Vagina (tissue), 2 donors: ENCODE data around the gene CSMD2.

ENCODE experiments used
- POLR2A ChIP-seq, 2 donors: fragments of 450-650 bp; IDR thresholded peaks; one replicate each; pipeline ENCODE4 v1.6.1; 2017; ENCODE audit warnings: antibody characterized with exemption in 2 of 2, mild to moderate bottlenecking in 2 of 2, moderate library complexity in 2 of 2
- TF ChIP-seq, protein P1 (sequence below), 3 experiments: fragments of 450-650 bp in 2 of 3; fragments of 200-600 bp in 1 of 3; sonication (generic) in 1 of 3; IDR thresholded peaks; one replicate each; pipeline ENCODE4 v1.5.1; 2017 to 2019; ENCODE audit warnings: antibody characterized with exemption in 3 of 3, mild to moderate bottlenecking in 2 of 3, moderate library complexity in 2 of 3

GRCh38 chr1:33872275-33872674 is 292.8 kb downstream of the CSMD2 start:
- TF ChIP-seq, protein P1, sequence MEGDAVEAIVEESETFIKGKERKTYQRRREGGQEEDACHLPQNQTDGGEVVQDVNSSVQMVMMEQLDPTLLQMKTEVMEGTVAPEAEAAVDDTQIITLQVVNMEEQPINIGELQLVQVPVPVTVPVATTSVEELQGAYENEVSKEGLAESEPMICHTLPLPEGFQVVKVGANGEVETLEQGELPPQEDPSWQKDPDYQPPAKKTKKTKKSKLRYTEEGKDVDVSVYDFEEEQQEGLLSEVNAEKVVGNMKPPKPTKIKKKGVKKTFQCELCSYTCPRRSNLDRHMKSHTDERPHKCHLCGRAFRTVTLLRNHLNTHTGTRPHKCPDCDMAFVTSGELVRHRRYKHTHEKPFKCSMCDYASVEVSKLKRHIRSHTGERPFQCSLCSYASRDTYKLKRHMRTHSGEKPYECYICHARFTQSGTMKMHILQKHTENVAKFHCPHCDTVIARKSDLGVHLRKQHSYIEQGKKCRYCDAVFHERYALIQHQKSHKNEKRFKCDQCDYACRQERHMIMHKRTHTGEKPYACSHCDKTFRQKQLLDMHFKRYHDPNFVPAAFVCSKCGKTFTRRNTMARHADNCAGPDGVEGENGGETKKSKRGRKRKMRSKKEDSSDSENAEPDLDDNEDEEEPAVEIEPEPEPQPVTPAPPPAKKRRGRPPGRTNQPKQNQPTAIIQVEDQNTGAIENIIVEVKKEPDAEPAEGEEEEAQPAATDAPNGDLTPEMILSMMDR (IDR thresholded peaks at IDR 0.05) = no peak
- TF ChIP-seq POLR2A (IDR thresholded peaks at IDR 0.05) = no peak
